GM21717 (cell line): Measurements from ENCODE around the gene PTPRM.

Experiments
- ATAC-seq: cut with Tn5 transposase; IDR thresholded peaks from one replicate; pipeline ENCODE4 v1.9.1; 2021; ENCODE audit warnings: mild to moderate bottlenecking, moderate library complexity; ENCODE audit not compliant: unreplicated experiment

The PTPRM gene

GRCh38 chr18:8197499-8197898 lies 630.4 kb downstream of the PTPRM start:
- ATAC-seq = no peak

GRCh38 chr18:8207996-8208395 lies 640.9 kb downstream of the PTPRM start:
- no peak for ATAC-seq

- no peak for ATAC-seq
Observed at GRCh38 chr18:8208716-8209115, 641.6 kb downstream of the PTPRM start.

- no peak for ATAC-seq
Observed at GRCh38 chr18:8212896-8213780, 646.0 kb downstream of the PTPRM start.

- no peak for ATAC-seq
Observed at GRCh38 chr18:8215741-8216140, 648.6 kb downstream of the PTPRM start.

GRCh38 chr18:8217051-8217564 lies 650.0 kb downstream of the PTPRM start:
- no peak for ATAC-seq

GRCh38 chr18:8218197-8218596 lies 651.1 kb downstream of the PTPRM start:
- no peak for ATAC-seq

GRCh38 chr18:8221452-8221851 lies 654.3 kb downstream of the PTPRM start:
- no peak for ATAC-seq

GRCh38 chr18:8224576-8224975 lies 657.5 kb downstream of the PTPRM start:
- no peak for ATAC-seq

GRCh38 chr18:8229040-8229439 lies 661.9 kb downstream of the PTPRM start:
- no peak for ATAC-seq

- ATAC-seq = no peak
Observed at GRCh38 chr18:8229787-8230186, 662.7 kb downstream of the PTPRM start.

GRCh38 chr18:8231316-8231715 lies 664.2 kb downstream of the PTPRM start:
- no peak for ATAC-seq

- no peak for ATAC-seq
Observed at GRCh38 chr18:8232791-8233190, 665.7 kb downstream of the PTPRM start.

GRCh38 chr18:8235894-8236293 lies 668.8 kb downstream of the PTPRM start:
- ATAC-seq = no peak

GRCh38 chr18:8238507-8238906 lies 671.4 kb downstream of the PTPRM start:
- ATAC-seq = no peak

GRCh38 chr18:8241731-8242130 lies 674.6 kb downstream of the PTPRM start:
- no peak for ATAC-seq

GRCh38 chr18:8242151-8242696 lies 675.1 kb downstream of the PTPRM start:
- ATAC-seq = no peak

- no peak for ATAC-seq
Observed at GRCh38 chr18:8247700-8248099, 680.6 kb downstream of the PTPRM start.

- ATAC-seq = no peak
Observed at GRCh38 chr18:8248576-8248975, 681.5 kb downstream of the PTPRM start.

GRCh38 chr18:8249811-8250210 lies 682.7 kb downstream of the PTPRM start:
- no peak for ATAC-seq

- no peak for ATAC-seq
Observed at GRCh38 chr18:8252371-8252770, 685.3 kb downstream of the PTPRM start.

- no peak for ATAC-seq
Observed at GRCh38 chr18:8253944-8254343, 686.8 kb downstream of the PTPRM start.
